ENCODE results near the gene CPEB3. TPM values are rescaled to one million over a fixed set of nuclear protein-coding genes. Genes with fewer than 3 reads are reported as not detected.

The CPEB3 gene
- total RNA-seq, 1 donor from 2014 or later: 2.2 TPM

GRCh38 chr10:92222603-92223262 is 68.1 kb downstream of the CPEB3 start:
- Histone ChIP-seq H3K27ac (no peak overlapping the region), H3F3A (ENCODE audit: low read depth) (no peaks in the 10 kb centered on the region), H3K4me1 (peaks cover 12% of the 10 kb centered on the region), H2AFZ (replicated peaks) (no peak overlapping the region), H4K20me1 (ENCODE audit: low read depth) (no peaks in the 10 kb centered on the region), H3K9ac (no peak overlapping the region), H3K27me3 (no peaks in the 10 kb centered on the region), H3K79me2 (ENCODE audit: low read depth) (no peaks in the 10 kb centered on the region), H3K9me3 (ENCODE audit: low read depth) (no peaks in the 10 kb centered on the region), H3K36me3 (no peaks in the 10 kb centered on the region), H3K4me3 (no peak overlapping the region), H3K4me2 (no peak overlapping the region)
- H3K36me3 Mint-ChIP-seq: no peaks in the 10 kb centered on the region
- TF ChIP-seq EZH2phosphoT487 (IDR thresholded peaks at IDR 0.05) (no peak), EZH2 (IDR thresholded peaks at IDR 0.05) (no peak), CTCF (IDR thresholded peaks at IDR 0.05) (no peak)
- no peak overlapping the region for H3K27ac Mint-ChIP-seq
- DNase-seq (ENCODE audit: low spot score): no peak
- peaks cover 4% of the 10 kb centered on the region for H3K4me1 Mint-ChIP-seq
- peaks cover 3% of the 10 kb centered on the region for H3K27me3 Mint-ChIP-seq (ENCODE audit: insufficient read depth, low read depth)
- no peak overlapping the region for H3K4me3 Mint-ChIP-seq
- H3K9me3 Mint-ChIP-seq: no peaks in the 10 kb centered on the region

GRCh38 chr10:92219559-92219958 is 71.3 kb downstream of the CPEB3 start:
- no peaks in the 10 kb centered on the region for H3K36me3 ChIP-seq
- H3K79me2 ChIP-seq (ENCODE audit: low read depth): no peaks in the 10 kb centered on the region
- no peaks in the 10 kb centered on the region for H3F3A ChIP-seq (ENCODE audit: low read depth)
- H3K4me3 ChIP-seq: no peak overlapping the region
- TF ChIP-seq EZH2 (IDR thresholded peaks at IDR 0.05) (no peak), CTCF (IDR thresholded peaks at IDR 0.05) (no peak), EZH2phosphoT487 (IDR thresholded peaks at IDR 0.05) (no peak)
- H4K20me1 ChIP-seq (ENCODE audit: low read depth): no peaks in the 10 kb centered on the region
- H3K27me3 ChIP-seq: no peaks in the 10 kb centered on the region
- H3K9ac ChIP-seq: no peak overlapping the region
- no peak for DNase-seq (ENCODE audit: low spot score)
- no peak overlapping the region for H2AFZ ChIP-seq (replicated peaks)
- Mint-ChIP-seq H3K4me3 (no peak overlapping the region), H3K27ac (no peak overlapping the region), H3K36me3 (no peaks in the 10 kb centered on the region), H3K9me3 (no peaks in the 10 kb centered on the region), H3K4me1 (peaks cover 4% of the 10 kb centered on the region), H3K27me3 (ENCODE audit: insufficient read depth, low read depth) (peaks cover 3% of the 10 kb centered on the region)
- no peaks in the 10 kb centered on the region for H3K9me3 ChIP-seq (ENCODE audit: low read depth)
- no peak overlapping the region for H3K4me2 ChIP-seq
- H3K4me1 ChIP-seq: peaks cover 12% of the 10 kb centered on the region
- H3K27ac ChIP-seq: no peak overlapping the region

DNA sequence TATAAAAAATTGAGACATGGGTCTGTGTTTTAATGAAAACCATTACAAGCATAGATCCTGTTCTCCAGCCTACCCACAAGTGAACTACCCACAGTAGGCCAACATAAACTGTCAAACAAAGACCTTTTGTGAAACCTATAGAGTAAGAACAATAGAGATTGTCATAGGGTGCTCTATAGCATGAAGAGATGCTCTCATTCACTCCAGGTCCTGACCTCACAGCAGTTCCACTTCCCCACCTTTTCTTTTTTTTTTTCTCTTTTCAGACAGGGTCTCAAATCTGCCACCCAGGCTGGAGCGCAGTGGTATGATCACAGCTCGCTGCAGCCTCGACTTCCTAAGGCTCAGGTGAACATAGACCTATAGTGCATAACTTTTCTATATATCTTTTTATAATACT is 72.3 kb downstream of the CPEB3 start:
- H3K27me3 Mint-ChIP-seq (ENCODE audit: insufficient read depth, low read depth): no peaks in the 10 kb centered on the region
- H3K27me3 ChIP-seq: no peaks in the 10 kb centered on the region
- H3K79me2 ChIP-seq (ENCODE audit: low read depth): no peaks in the 10 kb centered on the region
- H4K20me1 ChIP-seq (ENCODE audit: low read depth): no peaks in the 10 kb centered on the region
- no peak overlapping the region for H3K9ac ChIP-seq
- no peaks in the 10 kb centered on the region for H3K9me3 Mint-ChIP-seq
- H2AFZ ChIP-seq (replicated peaks): no peak overlapping the region
- H3K4me2 ChIP-seq: no peak overlapping the region
- H3K4me3 ChIP-seq: no peak overlapping the region
- no peaks in the 10 kb centered on the region for H3F3A ChIP-seq (ENCODE audit: low read depth)
- no peak overlapping the region for H3K27ac Mint-ChIP-seq
- H3K4me1 Mint-ChIP-seq: peaks cover 4% of the 10 kb centered on the region
- H3K4me1 ChIP-seq: peaks cover 12% of the 10 kb centered on the region
- H3K36me3 Mint-ChIP-seq: no peaks in the 10 kb centered on the region
- H3K36me3 ChIP-seq: no peaks in the 10 kb centered on the region
- H3K9me3 ChIP-seq (ENCODE audit: low read depth): no peaks in the 10 kb centered on the region
- peak; percentile 15 for DNase-seq (ENCODE audit: low spot score)
- no peak overlapping the region for H3K4me3 Mint-ChIP-seq
- no peak for TF ChIP-seq EZH2 (IDR thresholded peaks at IDR 0.05)
- TF ChIP-seq EZH2phosphoT487 (IDR thresholded peaks at IDR 0.05): no peak
- TF ChIP-seq CTCF (IDR thresholded peaks at IDR 0.05): no peak
- no peak overlapping the region for H3K27ac ChIP-seq

Measured in neural progenitor cell (in vitro differentiated cells).